ENCODE measurements around the gene CS. TPM values are rescaled to one million over a fixed set of nuclear protein-coding genes. Genes with fewer than 3 reads are reported as not detected.

Gene CS
- total RNA-seq, 2 experiments from 2014 or later = 139 to 145 TPM

GRCh38 chr12:56315622-56316473 lies 15.7 kb upstream of the CS start, which contains the start of gene CNPY2:
Gene CNPY2 (minus strand): TSS chr12:56315988. CDS start chr12:56315217, 771 bp downstream.
- H3K27me3 Mint-ChIP-seq = no peaks in the 10 kb centered on the region
- CTCF ChIA-PET = interaction anchor here (0.8 to 4.1 kb wide), 12 partner anchors 17 to 269 kb away, joined by 3 to 22 read pairs (median 4); partner anchors contain the start of genes COQ10A, IL23A, PAN2 and SMARCC2
- Histone ChIP-seq H3K4me1 (ENCODE audit: insufficient read depth, low read length) (peaks cover 17% of the 10 kb centered on the region), H3K27ac (ENCODE audit: low read depth in 1 of 2, low read length in 2 of 2) (peak within 1 kb of the TSS; percentile 84 to 98), H3K27me3 (ENCODE audit: control insufficient read depth in 1 of 2, insufficient read depth in 2 of 2, low read length in 2 of 2) (no peaks in the 10 kb centered on the region), H3K9me3 (ENCODE audit: control insufficient read depth in 1 of 2, insufficient read depth in 1 of 2, low read length in 2 of 2) (no peaks in the 10 kb centered on the region), H3K4me3 (ENCODE audit: low read length) (peak within 1 kb of the TSS; percentile 100), H3K36me3 (ENCODE audit: insufficient read depth, low read length) (peaks cover 21% of the 10 kb centered on the region)
- H3K9me3 Mint-ChIP-seq = no peaks in the 10 kb centered on the region
- H3K27ac Mint-ChIP-seq = peak within 1 kb of the TSS; percentile 98
- DNase-seq (peak; percentile 86 to 96 (median 90)), ATAC-seq (ENCODE audit: poor library complexity) (peak; percentile 93)
- peaks cover 51% of the 10 kb centered on the region for H3K36me3 Mint-ChIP-seq (ENCODE audit: low read depth)
- peaks cover 19% of the 10 kb centered on the region for H3K4me1 Mint-ChIP-seq (ENCODE audit: low read depth)
- intact Hi-C loops (cut with DNase I, micrococcal nuclease) = loop anchor here (1.0 to 5.0 kb wide), 6 partner anchors 13 to 152 kb away; partner anchors contain the start of genes SPRYD4 (in 2 of the 2), APOF (in 1 of the 2), IL23A (in 1 of the 2) and STAT2 (in 1 of the 2)
- POLR2A ChIA-PET = interaction anchor here (0.6 to 3.5 kb wide), 32 partner anchors 10 to 578 kb away, joined by 3 to 63 read pairs (median 6); partner anchors contain the start of genes ANKRD52, COQ10A, CS and ESYT1
- no peak for TF ChIP-seq CTCF (IDR thresholded peaks at IDR 0.05)
- H3K4me3 Mint-ChIP-seq = peak within 1 kb of the TSS; percentile 99

- ATAC-seq (ENCODE audit: poor library complexity) = peak; percentile 4
- Histone ChIP-seq H3K36me3 (ENCODE audit: insufficient read depth, low read length) (peaks cover 26% of the 10 kb centered on the region), H3K27ac (ENCODE audit: low read depth in 1 of 2, low read length in 2 of 2) (peak overlapping the region; percentile 84 to 98), H3K4me3 (ENCODE audit: low read length) (peak overlapping the region; percentile 100), H3K9me3 (ENCODE audit: control insufficient read depth in 1 of 2, insufficient read depth in 1 of 2, low read length in 2 of 2) (no peaks in the 10 kb centered on the region), H3K4me1 (ENCODE audit: insufficient read depth, low read length) (peaks cover 17% of the 10 kb centered on the region), H3K27me3 (ENCODE audit: control insufficient read depth in 1 of 2, insufficient read depth in 2 of 2, low read length in 2 of 2) (no peaks in the 10 kb centered on the region)
- intact Hi-C loops (cut with DNase I, micrococcal nuclease) = loop anchor here (1.0 to 5.0 kb wide), 3 partner anchors 12 to 152 kb away; partner anchors contain the start of genes APOF (in 1 of the 2), SPRYD4 (in 1 of the 2) and STAT2 (in 1 of the 2)
- no peak for TF ChIP-seq CTCF (IDR thresholded peaks at IDR 0.05)
- POLR2A ChIA-PET = interaction anchor here (0.6 to 3.5 kb wide), 25 partner anchors 10 to 577 kb away, joined by 3 to 63 read pairs (median 7); partner anchors contain the start of genes ANKRD52, COQ10A, CS and ESYT1
- DNase-seq = peak in 1 of 14 experiments; percentile 7
- CTCF ChIA-PET = interaction anchor here (0.6 to 4.1 kb wide), 10 partner anchors 16 to 197 kb away, joined by 3 to 22 read pairs (median 5); partner anchors contain the start of genes COQ10A, IL23A, PAN2 and SMARCC2
- Mint-ChIP-seq H3K36me3 (ENCODE audit: low read depth) (peaks cover 57% of the 10 kb centered on the region), H3K9me3 (no peaks in the 10 kb centered on the region), H3K4me1 (ENCODE audit: low read depth) (peaks cover 19% of the 10 kb centered on the region), H3K27me3 (no peaks in the 10 kb centered on the region), H3K4me3 (peak overlapping the region; percentile 99), H3K27ac (peak overlapping the region; percentile 98)
Observed at GRCh38 chr12:56315249-56315621, 15.1 kb upstream of the CS start.

GRCh38 chr12:56311003-56311402 lies 10.9 kb upstream of the CS start:
- Histone ChIP-seq H3K27ac (ENCODE audit: low read depth in 1 of 2, low read length in 2 of 2) (no peak overlapping the region), H3K36me3 (ENCODE audit: insufficient read depth, low read length) (peaks cover 32% of the 10 kb centered on the region), H3K9me3 (ENCODE audit: control insufficient read depth in 1 of 2, insufficient read depth in 1 of 2, low read length in 2 of 2) (no peaks in the 10 kb centered on the region), H3K4me3 (ENCODE audit: low read length) (no peak overlapping the region), H3K4me1 (ENCODE audit: insufficient read depth, low read length) (peaks cover 11% of the 10 kb centered on the region), H3K27me3 (ENCODE audit: control insufficient read depth in 1 of 2, insufficient read depth in 2 of 2, low read length in 2 of 2) (no peaks in the 10 kb centered on the region)
- Mint-ChIP-seq H3K36me3 (ENCODE audit: low read depth) (peaks cover 57% of the 10 kb centered on the region), H3K9me3 (no peaks in the 10 kb centered on the region), H3K27me3 (no peaks in the 10 kb centered on the region), H3K4me3 (no peak overlapping the region), H3K4me1 (ENCODE audit: low read depth) (peaks cover 14% of the 10 kb centered on the region), H3K27ac (no peak overlapping the region)
- intact Hi-C loops (cut with DNase I, micrococcal nuclease) = no loop called here
- POLR2A ChIA-PET = interaction anchor here (1.5 kb wide), 1 partner anchor 28 kb away, joined by 5 read pairs; the partner anchor contains the start of gene IL23A
- ATAC-seq (ENCODE audit: poor library complexity) = no peak
- TF ChIP-seq CTCF (IDR thresholded peaks at IDR 0.05) = no peak
- CTCF ChIA-PET = no interaction called here
- no peak for DNase-seq

Data from CD4-positive, alpha-beta T cell (primary cell).